Measurements from ENCODE around the gene VPS13D. TPM values are rescaled to one million over a fixed set of nuclear protein-coding genes. Genes with fewer than 3 reads are reported as not detected.

VPS13D gene
- total and polyA plus RNA-seq, 3 donors from 2014 or later, result 51.9 to 125 (median 86.8) TPM

- intact Hi-C loops (cut with DNase I; ENCODE audit: low total_unique reads), result no loop called here
Observed at GRCh38 chr1:12472156-12472797, 242.4 kb downstream of the VPS13D start.

GRCh38 chr1:12472798-12473551 lies 243.1 kb downstream of the VPS13D start:
- WGBS, 2 donors, result 81 to 84% methylated on average over 12 of the region's 12 CpGs
- Histone ChIP-seq H3K36me3 (ENCODE audit: low read depth, missing control alignments) (no peaks in the 10 kb centered on the region), H3K27me3 (no peaks in the 10 kb centered on the region), H3K4me3 (no peak overlapping the region), H3K27ac (no peak overlapping the region), H3K9me3 (no peaks in the 10 kb centered on the region), H3K4me1 (peaks cover 15% of the 10 kb centered on the region)
- no peak for TF ChIP-seq POLR2A (IDR thresholded peaks at IDR 0.05)
- no peak for TF ChIP-seq CTCF (IDR thresholded peaks at IDR 0.05)
- intact Hi-C loops (cut with DNase I; ENCODE audit: low total_unique reads), result no loop called here
- no peak for DNase-seq

More at GRCh38 chr1:12472156-12472797, 242.4 kb downstream of the VPS13D start:
- Histone ChIP-seq H3K36me3 (ENCODE audit: low read depth, missing control alignments) (no peaks in the 10 kb centered on the region), H3K27ac (no peak overlapping the region), H3K27me3 (no peaks in the 10 kb centered on the region), H3K4me1 (peaks cover 9% of the 10 kb centered on the region), H3K9me3 (no peaks in the 10 kb centered on the region), H3K4me3 (no peak overlapping the region)
- TF ChIP-seq CTCF (IDR thresholded peaks at IDR 0.05), result no peak
- no peak for TF ChIP-seq POLR2A (IDR thresholded peaks at IDR 0.05)
- 99 to 100% methylated on average over 2 of the region's 2 CpGs for WGBS, 2 donors
- DNase-seq, result no peak

- DNase-seq, result no peak
- WGBS, 2 donors, result 71 to 72% methylated on average over 11 of the region's 11 CpGs
- Histone ChIP-seq H3K4me3 (no peak overlapping the region), H3K27ac (no peak overlapping the region), H3K36me3 (ENCODE audit: low read depth, missing control alignments) (no peaks in the 10 kb centered on the region), H3K9me3 (no peaks in the 10 kb centered on the region), H3K4me1 (peaks cover 23% of the 10 kb centered on the region), H3K27me3 (no peaks in the 10 kb centered on the region)
- intact Hi-C loops (cut with DNase I; ENCODE audit: low total_unique reads), result no loop called here
- TF ChIP-seq CTCF (IDR thresholded peaks at IDR 0.05) (no peak), POLR2A (IDR thresholded peaks at IDR 0.05) (no peak)
Observed at GRCh38 chr1:12473596-12474362, 243.9 kb downstream of the VPS13D start.

- Histone ChIP-seq H3K4me1 (peaks cover 23% of the 10 kb centered on the region), H3K27ac (peak overlapping the region in 1 of 2 donors; percentile 11), H3K27me3 (no peaks in the 10 kb centered on the region), H3K4me3 (no peak overlapping the region), H3K36me3 (ENCODE audit: low read depth, missing control alignments) (no peaks in the 10 kb centered on the region), H3K9me3 (no peaks in the 10 kb centered on the region)
- no peak for DNase-seq
- intact Hi-C loops (cut with DNase I; ENCODE audit: low total_unique reads), result no loop called here
- no peak for TF ChIP-seq POLR2A (IDR thresholded peaks at IDR 0.05)
- no peak for TF ChIP-seq CTCF (IDR thresholded peaks at IDR 0.05)
- WGBS, 2 donors, result 38 to 39% methylated on average over 1 of the region's 1 CpG
Observed at GRCh38 chr1:12475101-12475500, 245.3 kb downstream of the VPS13D start.

Data from testis (tissue), 3 donors.